GM10266 (cell line): ENCODE results near the gene CDC45.

ENCODE experiments used
- DNase-seq: peaks from one replicate; pipeline ENCODE4 v3.0.0; 2012; ENCODE audit errors: extremely low spot score
- TF ChIP-seq, protein P1 (sequence below): IDR thresholded peaks from 2 replicates; pipeline ENCODE4 v1.5.1; 2012; ENCODE audit warnings: mild to moderate bottlenecking, low read depth; ENCODE audit not compliant: control insufficient read depth, insufficient read depth; ENCODE audit errors: missing control alignments

Gene CDC45

DNA sequence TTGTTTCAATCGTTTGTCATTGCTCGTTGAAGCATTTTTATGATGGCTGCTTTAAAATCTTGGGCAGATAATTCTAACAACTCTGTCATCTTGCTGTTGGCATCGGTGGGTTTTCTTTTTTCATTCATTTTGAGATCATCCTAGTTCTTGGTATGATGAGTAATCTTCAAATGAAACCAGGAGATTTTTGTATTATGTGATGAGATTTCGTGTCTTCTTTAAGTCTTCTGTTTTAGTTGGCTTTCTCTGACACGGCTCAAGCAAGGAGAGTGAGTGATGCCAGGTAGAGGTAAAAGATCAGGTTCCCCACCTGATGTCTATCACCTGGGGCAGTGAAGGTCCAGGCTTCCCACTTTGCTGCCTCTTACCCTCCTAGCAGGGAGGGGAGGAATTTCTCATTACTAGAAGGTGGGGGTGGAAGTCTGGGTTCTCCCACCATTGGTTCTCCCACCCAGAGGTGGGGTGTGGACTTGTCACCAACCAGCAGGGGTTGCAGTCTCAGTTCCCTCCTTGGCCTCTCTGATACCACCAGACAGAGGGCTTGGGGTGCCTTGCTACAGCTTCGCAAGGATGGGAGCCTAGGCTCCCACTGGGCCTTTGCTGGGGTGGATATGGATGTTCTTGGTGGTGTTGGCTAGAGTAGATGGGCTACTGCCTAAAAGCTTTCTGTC lies 12.9 kb downstream of the CDC45 start:
- TF ChIP-seq, protein P1, sequence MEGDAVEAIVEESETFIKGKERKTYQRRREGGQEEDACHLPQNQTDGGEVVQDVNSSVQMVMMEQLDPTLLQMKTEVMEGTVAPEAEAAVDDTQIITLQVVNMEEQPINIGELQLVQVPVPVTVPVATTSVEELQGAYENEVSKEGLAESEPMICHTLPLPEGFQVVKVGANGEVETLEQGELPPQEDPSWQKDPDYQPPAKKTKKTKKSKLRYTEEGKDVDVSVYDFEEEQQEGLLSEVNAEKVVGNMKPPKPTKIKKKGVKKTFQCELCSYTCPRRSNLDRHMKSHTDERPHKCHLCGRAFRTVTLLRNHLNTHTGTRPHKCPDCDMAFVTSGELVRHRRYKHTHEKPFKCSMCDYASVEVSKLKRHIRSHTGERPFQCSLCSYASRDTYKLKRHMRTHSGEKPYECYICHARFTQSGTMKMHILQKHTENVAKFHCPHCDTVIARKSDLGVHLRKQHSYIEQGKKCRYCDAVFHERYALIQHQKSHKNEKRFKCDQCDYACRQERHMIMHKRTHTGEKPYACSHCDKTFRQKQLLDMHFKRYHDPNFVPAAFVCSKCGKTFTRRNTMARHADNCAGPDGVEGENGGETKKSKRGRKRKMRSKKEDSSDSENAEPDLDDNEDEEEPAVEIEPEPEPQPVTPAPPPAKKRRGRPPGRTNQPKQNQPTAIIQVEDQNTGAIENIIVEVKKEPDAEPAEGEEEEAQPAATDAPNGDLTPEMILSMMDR, result no peak
- no peak for DNase-seq

DNA sequence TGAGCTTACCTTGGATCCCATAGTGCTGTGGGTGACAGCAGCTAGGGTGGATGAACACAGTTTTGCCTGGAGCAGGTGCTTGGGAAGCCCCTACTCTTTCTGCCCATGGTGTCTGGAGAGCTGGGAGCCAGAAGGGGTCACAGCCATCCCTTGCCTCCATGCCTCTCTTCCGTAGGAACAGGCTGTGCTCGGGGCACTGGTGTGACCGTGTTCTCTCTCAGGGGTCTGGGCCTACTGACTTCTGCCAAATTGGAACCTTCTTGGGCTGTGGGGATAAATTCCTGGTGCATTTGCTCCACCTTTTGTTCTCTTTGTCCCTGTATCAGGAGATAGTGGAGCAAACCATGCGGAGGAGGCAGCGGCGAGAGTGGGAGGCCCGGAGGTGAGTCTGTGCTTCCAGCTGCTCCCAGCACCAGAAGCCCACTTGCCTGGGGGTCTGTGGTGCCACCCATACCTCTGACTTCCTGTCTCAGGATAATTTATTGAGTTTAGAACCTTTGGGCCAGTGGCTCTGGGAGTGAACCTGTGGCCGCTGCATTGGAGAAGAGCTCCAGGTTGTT lies 14.4 kb downstream of the CDC45 start:
- no peak for DNase-seq
- TF ChIP-seq, protein P1, result no peak

DNA sequence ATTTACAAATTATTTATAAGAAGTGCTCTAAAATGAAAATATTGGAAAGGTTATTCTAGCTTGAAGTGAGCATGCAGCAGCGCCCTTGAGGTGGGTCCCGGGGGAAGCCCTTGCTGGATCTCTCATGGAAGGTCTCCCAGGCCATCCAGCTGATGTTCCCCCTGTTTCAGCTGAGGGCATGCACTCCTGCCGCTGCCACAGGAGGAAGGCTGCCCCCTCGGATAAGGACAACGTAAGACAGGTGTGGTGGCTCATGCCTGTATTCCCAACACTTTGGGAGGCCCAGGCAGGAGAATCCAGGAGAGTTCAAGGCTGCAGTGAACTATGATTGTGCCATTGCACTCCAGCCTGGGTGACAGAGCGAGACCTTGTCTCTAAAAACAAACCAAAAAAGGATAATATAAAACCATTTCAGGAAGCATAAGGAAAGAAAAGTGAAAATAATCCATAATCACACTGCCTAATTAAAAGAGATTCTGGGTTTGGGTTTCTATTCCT lies 15.0 kb downstream of the CDC45 start:
- TF ChIP-seq, protein P1, result no peak
- DNase-seq, result no peak

DNA sequence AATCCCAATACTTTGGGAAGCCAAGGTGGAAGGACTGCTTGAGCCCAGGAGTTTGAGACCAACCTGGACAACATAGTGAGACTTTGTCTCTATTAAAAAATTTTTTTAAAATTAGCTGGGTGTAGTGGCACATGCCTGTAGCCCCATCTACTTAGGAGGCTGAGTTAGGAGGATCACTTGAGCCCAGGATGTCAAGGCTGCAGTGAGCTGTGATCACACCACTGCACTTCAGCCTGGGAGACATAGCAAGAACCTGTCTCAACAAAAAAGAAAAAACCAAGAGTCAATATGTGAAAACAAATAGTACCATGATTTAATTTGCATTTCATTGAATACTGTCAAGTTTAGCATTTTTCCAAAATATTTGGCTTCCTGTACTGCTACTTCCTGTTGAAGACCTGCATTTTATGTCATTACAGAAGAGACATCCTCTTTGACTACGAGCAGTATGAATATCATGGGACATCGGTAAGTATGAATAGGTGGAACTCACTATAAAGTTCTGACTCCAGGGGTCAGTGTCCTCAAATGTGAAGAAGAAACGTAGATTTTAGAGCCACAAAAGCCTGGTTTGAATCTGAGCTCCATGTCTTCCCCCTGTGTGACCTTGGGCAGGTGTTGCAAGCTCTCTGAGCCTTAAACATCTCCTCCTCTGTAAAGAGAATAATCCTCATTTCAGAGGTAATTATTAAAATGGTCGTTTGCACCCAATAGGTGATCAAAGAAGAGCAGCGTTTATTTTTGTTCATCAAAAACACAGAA lies 16.0 kb downstream of the CDC45 start:
- DNase-seq, result no peak
- TF ChIP-seq, protein P1, result no peak

DNA sequence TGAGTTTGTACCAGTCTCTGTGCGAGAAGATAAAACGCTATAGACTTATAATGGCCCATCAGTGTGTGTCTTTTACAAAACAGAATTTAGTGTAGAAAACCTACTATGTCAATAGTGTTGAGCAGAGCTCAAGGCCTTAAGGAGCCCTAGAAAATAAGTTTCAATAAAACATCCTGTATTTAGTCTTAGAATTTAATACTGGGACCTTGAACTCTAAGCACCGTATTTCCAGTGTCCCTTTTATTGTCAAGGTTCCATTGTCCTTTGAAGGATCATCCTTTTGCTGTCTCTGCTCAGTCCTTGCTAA lies 16.6 kb downstream of the CDC45 start:
- no peak for DNase-seq

DNA sequence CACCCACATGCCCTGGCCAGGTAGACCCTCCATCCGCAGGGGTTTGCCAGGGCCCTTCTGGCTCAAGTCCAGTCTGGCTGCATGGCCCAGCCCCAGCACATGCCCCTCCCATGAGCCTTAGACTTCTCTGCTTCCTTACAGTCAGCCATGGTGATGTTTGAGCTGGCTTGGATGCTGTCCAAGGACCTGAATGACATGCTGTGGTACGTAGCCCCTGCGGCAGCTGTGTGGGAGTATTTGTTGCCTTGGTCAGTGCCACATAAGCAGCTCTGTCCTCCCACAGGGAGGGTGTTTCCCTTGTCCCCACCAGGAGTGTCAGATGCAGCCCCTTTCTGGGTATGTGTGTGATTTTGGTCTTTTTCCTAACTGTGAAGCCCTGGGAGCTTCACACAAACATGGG lies 17.5 kb downstream of the CDC45 start:
- no peak for DNase-seq
- TF ChIP-seq, protein P1, result no peak

More for the DNA sequence above, 16.6 kb downstream of the CDC45 start:
- TF ChIP-seq, protein P1, result no peak
